Left lobe of liver (tissue), 1 donor: ENCODE measurements around the gene PCOLCE2. TPM values are rescaled to one million over a fixed set of nuclear protein-coding genes. Genes with fewer than 3 reads are reported as not detected.

Experiments used
- total RNA-seq: library from RNA; stranded (reverse); gene quantifications from one replicate; pipeline ENCODE4 v1.2.1, GENCODE V29; 2021
- donor health status: DM: no; HTN: yes; CAD: no.

The PCOLCE2 gene
- total RNA-seq, 1 donor from 2014 or later = 8.2 TPM

Other genes starting within 250 kb of the PCOLCE2 start
- gene TRPC1, start 165.0 kb downstream of the PCOLCE2 start, total RNA-seq = 0.43 TPM
- gene PAQR9, start 74.6 kb upstream of the PCOLCE2 start, total RNA-seq = 11.5 TPM
- gene U2SURP, start 112.5 kb upstream of the PCOLCE2 start, total RNA-seq = 25.6 TPM
- 1.2 TPM for gene CHST2, start 230.7 kb upstream of the PCOLCE2 start, total RNA-seq